Measurements from ENCODE around the gene ARL4D.

DNA sequence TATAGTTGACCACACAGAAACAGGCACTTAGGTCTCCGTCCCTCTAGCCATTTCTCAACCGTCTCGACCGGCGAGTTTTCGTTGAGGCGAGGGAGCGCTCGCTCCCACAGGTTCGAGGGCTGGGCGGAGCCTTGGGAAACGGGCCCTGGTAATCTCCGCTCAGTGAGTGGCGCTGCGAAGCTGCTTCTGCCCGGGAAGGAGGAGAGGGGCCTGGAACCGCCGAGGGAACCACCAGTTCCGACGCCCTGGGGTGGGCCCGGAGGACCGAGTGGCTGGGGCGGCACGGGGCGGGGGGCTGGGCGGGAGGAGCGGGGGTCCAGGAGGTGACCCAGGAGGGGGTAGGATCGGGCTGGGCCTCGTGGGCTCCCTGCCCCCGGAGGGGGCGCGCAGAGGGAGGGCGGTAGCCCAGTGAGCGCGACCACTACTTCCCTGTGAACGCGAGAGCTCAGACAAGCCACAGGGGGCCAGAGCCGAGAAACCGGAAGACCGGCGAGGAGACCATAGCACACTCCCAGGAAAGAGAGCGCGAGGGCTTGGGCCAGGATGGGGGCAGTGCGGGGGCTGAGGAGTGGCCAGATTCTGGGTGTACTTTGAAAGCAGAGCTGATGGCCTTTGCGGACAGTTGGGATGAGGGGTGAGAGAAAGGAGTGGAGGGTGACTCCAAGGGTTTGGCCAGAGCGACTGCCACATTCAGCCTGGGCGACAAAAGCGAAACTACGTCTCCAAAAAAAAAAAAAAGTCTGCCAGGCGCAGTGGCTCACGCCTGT lies 29.9 kb upstream of the ARL4D start:
- TF ChIP-seq, protein P1, sequence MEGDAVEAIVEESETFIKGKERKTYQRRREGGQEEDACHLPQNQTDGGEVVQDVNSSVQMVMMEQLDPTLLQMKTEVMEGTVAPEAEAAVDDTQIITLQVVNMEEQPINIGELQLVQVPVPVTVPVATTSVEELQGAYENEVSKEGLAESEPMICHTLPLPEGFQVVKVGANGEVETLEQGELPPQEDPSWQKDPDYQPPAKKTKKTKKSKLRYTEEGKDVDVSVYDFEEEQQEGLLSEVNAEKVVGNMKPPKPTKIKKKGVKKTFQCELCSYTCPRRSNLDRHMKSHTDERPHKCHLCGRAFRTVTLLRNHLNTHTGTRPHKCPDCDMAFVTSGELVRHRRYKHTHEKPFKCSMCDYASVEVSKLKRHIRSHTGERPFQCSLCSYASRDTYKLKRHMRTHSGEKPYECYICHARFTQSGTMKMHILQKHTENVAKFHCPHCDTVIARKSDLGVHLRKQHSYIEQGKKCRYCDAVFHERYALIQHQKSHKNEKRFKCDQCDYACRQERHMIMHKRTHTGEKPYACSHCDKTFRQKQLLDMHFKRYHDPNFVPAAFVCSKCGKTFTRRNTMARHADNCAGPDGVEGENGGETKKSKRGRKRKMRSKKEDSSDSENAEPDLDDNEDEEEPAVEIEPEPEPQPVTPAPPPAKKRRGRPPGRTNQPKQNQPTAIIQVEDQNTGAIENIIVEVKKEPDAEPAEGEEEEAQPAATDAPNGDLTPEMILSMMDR (IDR thresholded peaks at IDR 0.05; ENCODE audit: poor library complexity, severe bottlenecking): no peak
- TF ChIP-seq EZH2 (IDR thresholded peaks at IDR 0.05; ENCODE audit: borderline replicate concordance, insufficient read depth, low read length, poor library complexity, severe bottlenecking) (no peak), EP300 (conservative IDR thresholded peaks at IDR 0.05; ENCODE audit: poor library complexity, severe bottlenecking) (no peak)
